Measurements from ENCODE around the gene BRD9.

DNA sequence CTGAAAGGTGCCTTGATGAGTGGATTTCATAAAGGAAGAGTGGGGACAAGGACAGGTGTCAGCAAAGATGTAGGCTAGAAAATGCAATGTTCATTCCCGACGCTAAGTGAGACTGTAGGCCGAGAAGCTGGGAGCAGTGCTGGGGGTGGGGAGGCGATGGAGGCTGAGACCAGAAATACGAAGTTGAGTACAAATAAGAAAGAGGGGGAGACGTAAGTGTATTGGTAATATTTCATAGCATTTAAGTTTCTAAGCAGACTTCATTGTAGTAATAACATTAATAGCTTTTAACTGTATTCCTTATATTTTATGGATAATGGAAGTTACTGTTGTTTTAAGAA, 11.1 kb upstream of the BRD9 start:
- TF ChIP-seq, protein P1, sequence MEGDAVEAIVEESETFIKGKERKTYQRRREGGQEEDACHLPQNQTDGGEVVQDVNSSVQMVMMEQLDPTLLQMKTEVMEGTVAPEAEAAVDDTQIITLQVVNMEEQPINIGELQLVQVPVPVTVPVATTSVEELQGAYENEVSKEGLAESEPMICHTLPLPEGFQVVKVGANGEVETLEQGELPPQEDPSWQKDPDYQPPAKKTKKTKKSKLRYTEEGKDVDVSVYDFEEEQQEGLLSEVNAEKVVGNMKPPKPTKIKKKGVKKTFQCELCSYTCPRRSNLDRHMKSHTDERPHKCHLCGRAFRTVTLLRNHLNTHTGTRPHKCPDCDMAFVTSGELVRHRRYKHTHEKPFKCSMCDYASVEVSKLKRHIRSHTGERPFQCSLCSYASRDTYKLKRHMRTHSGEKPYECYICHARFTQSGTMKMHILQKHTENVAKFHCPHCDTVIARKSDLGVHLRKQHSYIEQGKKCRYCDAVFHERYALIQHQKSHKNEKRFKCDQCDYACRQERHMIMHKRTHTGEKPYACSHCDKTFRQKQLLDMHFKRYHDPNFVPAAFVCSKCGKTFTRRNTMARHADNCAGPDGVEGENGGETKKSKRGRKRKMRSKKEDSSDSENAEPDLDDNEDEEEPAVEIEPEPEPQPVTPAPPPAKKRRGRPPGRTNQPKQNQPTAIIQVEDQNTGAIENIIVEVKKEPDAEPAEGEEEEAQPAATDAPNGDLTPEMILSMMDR (IDR thresholded peaks at IDR 0.05) = no peak
- TF ChIP-seq POLR2AphosphoS5 (IDR thresholded peaks at IDR 0.05) (no peak), POLR2A (IDR thresholded peaks at IDR 0.05) (no peak), EP300 (IDR thresholded peaks at IDR 0.05) (no peak)

All from gastroesophageal sphincter (tissue), 3 donors.